Osteocyte (in vitro differentiated cells): ENCODE results near the gene STYX. TPM values are rescaled to one million over a fixed set of nuclear protein-coding genes. Genes with fewer than 3 reads are reported as not detected.

Experiments used
- DNase-seq: peaks from one replicate; pipeline ENCODE4 v3.0.0; 2021; ENCODE audit warnings: mixed read lengths; ENCODE audit not compliant: unreplicated experiment; ENCODE audit errors: extremely low spot score
- H3K27ac Mint-ChIP-seq: one replicate; pipeline ENCODE4 v1.8.0; 2021; ENCODE audit warnings: mild to moderate bottlenecking, mixed read lengths; ENCODE audit not compliant: unreplicated experiment
- H3K27me3 Mint-ChIP-seq: one replicate; pipeline ENCODE4 v1.8.0; 2021; ENCODE audit warnings: mixed read lengths; ENCODE audit not compliant: unreplicated experiment
- H3K36me3 Mint-ChIP-seq: one replicate; pipeline ENCODE4 v1.8.0; 2021; ENCODE audit warnings: mixed read lengths; ENCODE audit not compliant: unreplicated experiment
- H3K4me1 Mint-ChIP-seq: one replicate; pipeline ENCODE4 v1.8.0; 2021; ENCODE audit warnings: mixed read lengths; ENCODE audit not compliant: unreplicated experiment
- H3K4me3 Mint-ChIP-seq: one replicate; pipeline ENCODE4 v1.8.0; 2021; ENCODE audit warnings: mild to moderate bottlenecking, moderate library complexity, mixed read lengths; ENCODE audit not compliant: unreplicated experiment
- H3K9me3 Mint-ChIP-seq: one replicate; pipeline ENCODE4 v1.8.0; 2021; ENCODE audit warnings: mixed read lengths; ENCODE audit not compliant: unreplicated experiment
- total RNA-seq: library from RNA; stranded (reverse); gene quantifications from 2 replicates; pipeline ENCODE4 v1.2.1, GENCODE V29; 2021
- TF ChIP-seq, protein P1 (sequence below): fragments of 200-600 bp; sonication (generic); IDR thresholded peaks from 2 replicates; pipeline ENCODE4 v1.5.0; 2021; ENCODE audit warnings: antibody characterized with exemption, mild to moderate bottlenecking, moderate library complexity

Gene STYX
- total RNA-seq, 1 donor from 2014 or later = 16.8 TPM

DNA sequence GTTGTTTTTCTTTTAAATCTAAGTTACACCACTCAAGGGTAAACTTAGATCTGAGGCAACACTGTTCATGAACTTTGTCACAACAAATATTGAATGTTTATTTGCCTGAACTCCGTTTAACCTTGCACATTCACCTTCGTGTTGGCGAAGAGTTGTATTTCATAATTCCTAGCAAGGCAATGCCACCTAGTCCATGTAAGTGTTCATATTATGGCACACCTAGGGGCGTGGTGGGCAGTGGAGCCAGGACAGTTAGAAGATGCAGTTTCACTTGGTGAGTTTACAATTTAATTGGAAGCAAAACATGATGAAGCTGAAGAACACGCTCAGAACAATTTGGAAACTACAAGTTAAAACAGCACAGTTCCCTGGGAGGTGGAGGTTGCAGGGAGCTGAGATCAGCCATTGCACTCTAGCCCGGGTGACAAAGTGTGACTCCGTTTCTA is 91.9 kb downstream of the STYX start:
- H3K27ac Mint-ChIP-seq = no peak overlapping the region
- TF ChIP-seq, protein P1, sequence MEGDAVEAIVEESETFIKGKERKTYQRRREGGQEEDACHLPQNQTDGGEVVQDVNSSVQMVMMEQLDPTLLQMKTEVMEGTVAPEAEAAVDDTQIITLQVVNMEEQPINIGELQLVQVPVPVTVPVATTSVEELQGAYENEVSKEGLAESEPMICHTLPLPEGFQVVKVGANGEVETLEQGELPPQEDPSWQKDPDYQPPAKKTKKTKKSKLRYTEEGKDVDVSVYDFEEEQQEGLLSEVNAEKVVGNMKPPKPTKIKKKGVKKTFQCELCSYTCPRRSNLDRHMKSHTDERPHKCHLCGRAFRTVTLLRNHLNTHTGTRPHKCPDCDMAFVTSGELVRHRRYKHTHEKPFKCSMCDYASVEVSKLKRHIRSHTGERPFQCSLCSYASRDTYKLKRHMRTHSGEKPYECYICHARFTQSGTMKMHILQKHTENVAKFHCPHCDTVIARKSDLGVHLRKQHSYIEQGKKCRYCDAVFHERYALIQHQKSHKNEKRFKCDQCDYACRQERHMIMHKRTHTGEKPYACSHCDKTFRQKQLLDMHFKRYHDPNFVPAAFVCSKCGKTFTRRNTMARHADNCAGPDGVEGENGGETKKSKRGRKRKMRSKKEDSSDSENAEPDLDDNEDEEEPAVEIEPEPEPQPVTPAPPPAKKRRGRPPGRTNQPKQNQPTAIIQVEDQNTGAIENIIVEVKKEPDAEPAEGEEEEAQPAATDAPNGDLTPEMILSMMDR = no peak
- H3K36me3 Mint-ChIP-seq = no peaks in the 10 kb centered on the region
- DNase-seq = peak; percentile 23
- H3K4me1 Mint-ChIP-seq = peaks cover 18% of the 10 kb centered on the region
- H3K9me3 Mint-ChIP-seq = no peaks in the 10 kb centered on the region
- no peaks in the 10 kb centered on the region for H3K27me3 Mint-ChIP-seq
- no peak overlapping the region for H3K4me3 Mint-ChIP-seq

DNA sequence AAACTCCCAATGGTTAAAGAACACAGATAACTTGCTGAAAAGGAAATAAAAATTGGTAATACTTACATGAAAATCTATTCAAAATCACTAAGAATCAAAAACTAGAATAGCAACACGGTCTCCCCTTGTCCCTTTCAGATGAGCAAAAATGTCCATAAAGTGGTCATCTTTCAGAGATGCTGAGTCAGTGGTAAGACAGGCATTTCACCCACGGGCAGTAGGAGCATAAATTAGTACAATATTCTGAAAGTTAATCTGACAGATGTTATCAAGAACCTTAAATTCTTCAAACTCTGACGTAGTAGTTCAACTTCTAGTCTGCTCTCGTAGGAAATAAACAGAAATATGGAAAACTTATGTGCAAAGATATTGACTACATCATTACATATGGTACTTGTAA is 94.5 kb downstream of the STYX start:
- H3K4me3 Mint-ChIP-seq = peak overlapping the region; percentile 44
- H3K27ac Mint-ChIP-seq = peak overlapping the region; percentile 74
- TF ChIP-seq, protein P1 = no peak
- no peaks in the 10 kb centered on the region for H3K27me3 Mint-ChIP-seq
- H3K36me3 Mint-ChIP-seq = no peaks in the 10 kb centered on the region
- H3K4me1 Mint-ChIP-seq = peaks cover 27% of the 10 kb centered on the region
- no peak for DNase-seq
- no peaks in the 10 kb centered on the region for H3K9me3 Mint-ChIP-seq

Other genes with a start within 250 kb of the STYX start
- gene TXNDC16, start 177.7 kb upstream of the STYX start, total RNA-seq = 21.5 and 22.8 TPM in 2 replicates
- gene GPR137C, start 177.3 kb upstream of the STYX start, total RNA-seq = 2.2 and 3.1 TPM in 2 replicates
- gene ERO1A, start 34.6 kb upstream of the STYX start, total RNA-seq = 38.5 and 38.9 TPM in 2 replicates
- gene PSMC6, start 23.0 kb upstream of the STYX start, total RNA-seq = 69.4 and 79.8 TPM in 2 replicates
- gene GNPNAT1, start 61.4 kb downstream of the STYX start, total RNA-seq = 26.7 and 30.2 TPM in 2 replicates
- 302 and 304 TPM in 2 replicates for gene FERMT2, start 220.9 kb downstream of the STYX start, total RNA-seq